Right atrium auricular region (tissue), 2 donors: ENCODE data around the gene COA8. TPM values are rescaled to one million over a fixed set of nuclear protein-coding genes. Genes with fewer than 3 reads are reported as not detected.
A peak's percentile ranks its signal among the peaks of the same experiment; 100 is the strongest.

Source experiments
- DNase-seq: peaks from one replicate; pipeline ENCODE4 v3.0.0-alpha.2; 2019; ENCODE audit warnings: low spot score
- H3K27ac ChIP-seq, 2 donors: fragments of 200-600 bp; sonication (generic); 1 replicate in 1 of 2; 2 replicates in 1 of 2; pipeline ENCODE4 v1.5.1; 2016 to 2019
- H3K27me3 ChIP-seq, 2 donors: fragments of 200-600 bp; sonication (generic); one replicate each; pipeline versions ENCODE4 v1.5.1 to v1.6.0; 2017 to 2019
- H3K36me3 ChIP-seq: fragments of 200-600 bp; sonication (generic); one replicate; pipeline ENCODE4 v1.5.1; 2016
- H3K4me1 ChIP-seq, 2 donors: fragments of 200-600 bp; sonication (generic); one replicate each; pipeline versions ENCODE4 v1.5.1 to v1.6.0; 2017 to 2019
- H3K4me3 ChIP-seq, 2 donors: fragments of 200-600 bp; sonication (generic); 1 replicate in 1 of 2; 2 replicates in 1 of 2; pipeline ENCODE4 v1.5.1; 2017 to 2019; ENCODE audit warnings: mild to moderate bottlenecking in 1 of 2, moderate library complexity in 1 of 2
- H3K9me3 ChIP-seq, 2 donors: fragments of 200-600 bp; sonication (generic); one replicate each; pipeline ENCODE4 v1.5.1; 2019
- total RNA-seq, 2 donors: library from RNA; depleted of rRNA; stranded (reverse); fragments of >200 nt; gene quantifications; one replicate each; pipeline ENCODE4 v1.1.0, GENCODE V29; 2016
- TF ChIP-seq, protein P1 (sequence below), 2 donors: fragments of 200-600 bp; sonication (generic); IDR thresholded peaks; one replicate each; pipeline ENCODE4 v1.5.1; 2019; ENCODE audit warnings: antibody characterized with exemption in 2 of 2

The COA8 gene
- total RNA-seq, 2 donors from 2014 or later: 21.3 to 53.2 TPM

DNA sequence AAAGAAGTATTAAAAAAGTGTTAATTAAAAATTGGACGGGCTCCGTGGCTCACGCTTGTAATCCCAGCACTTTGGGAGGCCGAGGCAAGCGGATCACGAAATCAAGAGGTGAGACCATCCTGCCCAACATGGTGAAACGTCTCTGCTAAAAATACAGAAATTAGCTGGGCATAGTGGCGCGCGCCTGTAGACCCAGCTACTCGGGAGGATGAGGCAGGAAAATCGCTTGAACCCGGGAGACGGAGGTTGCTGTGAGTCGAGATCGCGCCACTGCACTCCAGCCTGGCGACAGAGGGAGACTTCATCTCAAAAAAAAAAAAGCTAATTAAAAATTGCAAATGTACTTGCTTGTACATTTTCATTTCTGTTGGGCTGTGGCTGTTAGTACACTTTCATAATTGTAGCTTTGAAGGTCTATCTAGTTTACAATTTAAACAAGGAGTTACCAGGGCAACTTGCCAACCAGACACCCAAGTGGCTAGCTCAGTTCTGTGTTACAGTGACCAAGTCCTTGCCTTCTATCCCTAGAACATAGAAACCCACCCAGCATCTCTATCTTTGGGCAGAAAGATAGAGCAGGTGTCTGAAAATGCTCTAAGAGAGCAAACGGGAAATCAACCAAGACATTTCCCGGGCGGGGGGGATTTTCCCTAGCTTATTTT lies 1.2 kb downstream of the COA8 start:
- Histone ChIP-seq H3K9me3 (no peaks in the 10 kb centered on the region), H3K4me1 (peaks cover 0 to 46% of the 10 kb centered on the region in 2 donors), H3K36me3 (peaks cover 14% of the 10 kb centered on the region), H3K27me3 (no peaks in the 10 kb centered on the region), H3K4me3 (peak overlapping the region; percentile 97 to 99), H3K27ac (no peak overlapping the region)
- DNase-seq: no peak
- TF ChIP-seq, protein P1, sequence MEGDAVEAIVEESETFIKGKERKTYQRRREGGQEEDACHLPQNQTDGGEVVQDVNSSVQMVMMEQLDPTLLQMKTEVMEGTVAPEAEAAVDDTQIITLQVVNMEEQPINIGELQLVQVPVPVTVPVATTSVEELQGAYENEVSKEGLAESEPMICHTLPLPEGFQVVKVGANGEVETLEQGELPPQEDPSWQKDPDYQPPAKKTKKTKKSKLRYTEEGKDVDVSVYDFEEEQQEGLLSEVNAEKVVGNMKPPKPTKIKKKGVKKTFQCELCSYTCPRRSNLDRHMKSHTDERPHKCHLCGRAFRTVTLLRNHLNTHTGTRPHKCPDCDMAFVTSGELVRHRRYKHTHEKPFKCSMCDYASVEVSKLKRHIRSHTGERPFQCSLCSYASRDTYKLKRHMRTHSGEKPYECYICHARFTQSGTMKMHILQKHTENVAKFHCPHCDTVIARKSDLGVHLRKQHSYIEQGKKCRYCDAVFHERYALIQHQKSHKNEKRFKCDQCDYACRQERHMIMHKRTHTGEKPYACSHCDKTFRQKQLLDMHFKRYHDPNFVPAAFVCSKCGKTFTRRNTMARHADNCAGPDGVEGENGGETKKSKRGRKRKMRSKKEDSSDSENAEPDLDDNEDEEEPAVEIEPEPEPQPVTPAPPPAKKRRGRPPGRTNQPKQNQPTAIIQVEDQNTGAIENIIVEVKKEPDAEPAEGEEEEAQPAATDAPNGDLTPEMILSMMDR (IDR thresholded peaks at IDR 0.05): no peak

DNA sequence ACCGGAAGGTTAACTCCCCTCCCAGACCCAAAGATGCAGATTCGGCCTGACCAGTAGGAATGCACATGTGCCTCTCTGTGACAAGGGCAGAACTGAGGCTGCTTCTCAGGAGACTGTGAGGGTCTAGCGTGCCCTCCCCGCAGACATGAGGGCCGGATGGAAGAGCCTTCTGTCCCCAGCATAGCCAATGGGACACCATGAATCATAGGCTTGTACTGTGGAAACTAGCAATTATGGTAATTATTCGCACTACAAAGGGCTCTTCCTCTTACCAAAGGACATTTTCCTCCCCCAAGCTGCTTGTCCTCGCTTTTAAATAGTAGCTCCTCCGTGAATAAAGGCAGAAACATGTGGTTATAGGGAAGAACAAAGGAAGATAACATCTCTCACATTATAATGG lies 6.2 kb downstream of the COA8 start:
- no peak overlapping the region for H3K4me3 ChIP-seq
- H3K27me3 ChIP-seq: no peaks in the 10 kb centered on the region
- TF ChIP-seq, protein P1 (IDR thresholded peaks at IDR 0.05): no peak
- H3K9me3 ChIP-seq: no peaks in the 10 kb centered on the region
- H3K36me3 ChIP-seq: peaks cover 18% of the 10 kb centered on the region
- H3K4me1 ChIP-seq: peaks cover 0 to 17% of the 10 kb centered on the region in 2 donors
- DNase-seq: no peak
- H3K27ac ChIP-seq: no peak overlapping the region

DNA sequence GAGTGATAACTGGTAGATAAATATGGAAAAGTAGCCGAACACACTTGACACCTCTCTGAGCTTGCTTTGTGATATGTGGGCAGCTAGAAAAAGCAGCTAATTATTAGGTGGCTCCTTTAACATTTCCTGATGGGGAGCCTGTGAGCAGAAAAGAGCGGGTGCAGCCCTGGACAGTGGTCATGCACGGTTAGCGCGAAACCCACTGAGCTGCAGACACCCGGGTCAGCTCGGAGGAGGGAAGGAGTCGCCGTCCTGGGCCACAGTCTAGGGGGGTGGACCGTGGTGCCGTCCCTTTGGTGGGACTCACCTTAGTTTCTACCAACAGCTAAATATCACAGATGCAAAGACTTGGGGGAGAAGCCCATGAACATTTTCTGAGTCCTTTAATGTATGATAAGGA lies 6.6 kb downstream of the COA8 start:
- DNase-seq: no peak

DNA sequence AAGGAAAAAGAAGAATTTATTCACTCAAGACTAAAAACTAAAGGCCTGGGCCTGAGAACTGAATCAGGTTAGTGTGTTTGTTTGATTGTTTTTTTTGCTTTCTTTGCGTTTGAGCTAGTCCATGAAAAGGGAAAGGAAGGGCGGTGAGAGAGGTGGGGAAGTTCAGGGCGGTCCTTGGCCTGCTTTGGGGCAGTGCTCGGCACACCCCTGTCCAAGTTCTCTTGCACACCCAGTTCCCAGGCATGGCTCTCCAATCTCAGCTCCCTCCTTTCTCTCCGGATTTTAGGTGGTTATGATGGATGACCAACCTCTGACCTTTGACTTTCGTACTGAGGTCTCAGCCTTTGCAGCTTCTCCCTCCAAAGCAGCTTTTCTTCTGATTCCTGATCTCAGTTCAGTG lies 11.3 kb downstream of the COA8 start:
- Histone ChIP-seq H3K27me3 (no peaks in the 10 kb centered on the region), H3K4me1 (peaks cover 0 to 38% of the 10 kb centered on the region in 2 donors), H3K9me3 (no peaks in the 10 kb centered on the region), H3K27ac (no peak overlapping the region), H3K36me3 (peaks cover 40% of the 10 kb centered on the region), H3K4me3 (no peak overlapping the region)
- TF ChIP-seq, protein P1 (IDR thresholded peaks at IDR 0.05): no peak
- no peak for DNase-seq

More for the DNA sequence above, 6.6 kb downstream of the COA8 start:
- H3K4me3 ChIP-seq: no peak overlapping the region
- no peaks in the 10 kb centered on the region for H3K9me3 ChIP-seq
- no peaks in the 10 kb centered on the region for H3K27me3 ChIP-seq
- H3K36me3 ChIP-seq: peaks cover 19% of the 10 kb centered on the region
- no peak overlapping the region for H3K27ac ChIP-seq
- peaks cover 0 to 15% of the 10 kb centered on the region in 2 donors for H3K4me1 ChIP-seq
- TF ChIP-seq, protein P1 (IDR thresholded peaks at IDR 0.05): no peak

DNA sequence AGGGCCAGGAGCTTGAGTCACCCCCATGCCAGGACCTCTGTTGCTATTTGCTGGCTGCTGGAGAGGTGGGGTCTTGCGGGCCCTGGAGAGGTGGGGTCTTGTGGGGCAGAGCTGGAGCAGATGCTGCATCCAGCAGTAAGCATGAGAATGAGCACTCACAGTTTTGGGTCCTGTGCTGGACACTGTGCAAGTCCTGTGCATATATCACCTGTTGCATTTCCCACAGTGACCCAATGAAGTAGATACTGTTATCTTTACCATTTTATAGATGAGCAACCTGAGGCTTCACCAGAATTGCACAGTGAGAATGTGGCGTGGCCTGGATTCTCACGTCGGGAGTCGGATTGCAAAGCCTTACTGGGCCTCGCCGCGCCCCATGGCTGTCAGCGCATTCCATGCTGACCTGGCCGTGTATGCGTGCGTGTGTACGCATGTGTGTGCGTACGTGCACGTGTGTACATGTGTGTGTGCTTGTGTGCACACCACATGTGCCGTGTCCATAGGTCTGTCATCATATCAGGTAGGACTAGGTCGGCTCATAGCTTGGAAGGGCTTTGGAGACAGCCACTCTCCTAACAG lies 12.0 kb downstream of the COA8 start:
- no peak overlapping the region for H3K4me3 ChIP-seq
- peaks cover 47% of the 10 kb centered on the region for H3K36me3 ChIP-seq
- no peak for DNase-seq
- H3K27me3 ChIP-seq: no peaks in the 10 kb centered on the region
- TF ChIP-seq, protein P1 (IDR thresholded peaks at IDR 0.05): no peak
- H3K9me3 ChIP-seq: no peaks in the 10 kb centered on the region
- H3K4me1 ChIP-seq: peaks cover 0 to 32% of the 10 kb centered on the region in 2 donors
- no peak overlapping the region for H3K27ac ChIP-seq
